OCI-LY1 (cell line): ENCODE measurements around the gene PTPRQ.

Experiments used
- H2AFZ ChIP-seq: fragments of 200-600 bp; sonication (generic), shearing (Covaris generic); 2 replicates; pipeline ENCODE4 v1.6.0; 2014; ENCODE audit warnings: antibody characterized with exemption, mild to moderate bottlenecking, low read length
- H3F3A ChIP-seq: fragments of 200-600 bp; sonication (generic), shearing (Covaris generic); 2 replicates; pipeline ENCODE4 v1.6.0; 2014; ENCODE audit warnings: mild to moderate bottlenecking, antibody characterized with exemption, low read length, moderate library complexity; ENCODE audit not compliant: insufficient read depth
- H3K27ac ChIP-seq: fragments of 200-600 bp; sonication (generic); 2 replicates; pipeline ENCODE4 v1.5.1; 2014; ENCODE audit warnings: low read length, mixed run types, mild to moderate bottlenecking, low read depth; ENCODE audit not compliant: poor library complexity, severe bottlenecking
- H3K27me3 ChIP-seq: fragments of 200-600 bp; sonication (generic); 2 replicates; pipeline ENCODE4 v1.6.0; 2014; ENCODE audit warnings: antibody characterized with exemption, mild to moderate bottlenecking, low read length, moderate library complexity; ENCODE audit not compliant: insufficient read depth
- H3K36me3 ChIP-seq: fragments of 200-600 bp; sonication (generic); 2 replicates; pipeline ENCODE4 v1.6.1; 2014; ENCODE audit warnings: mild to moderate bottlenecking, antibody characterized with exemption, low read length, moderate library complexity, mixed read lengths; ENCODE audit not compliant: insufficient read depth
- H3K4me1 ChIP-seq: fragments of 200-600 bp; sonication (generic); 2 replicates; pipeline ENCODE4 v1.5.1; 2014; ENCODE audit warnings: mild to moderate bottlenecking, low read length, moderate library complexity; ENCODE audit not compliant: insufficient read depth, severe bottlenecking
- H3K4me2 ChIP-seq: fragments of 200-600 bp; sonication (generic), shearing (Covaris generic); 2 replicates; pipeline ENCODE4 v1.6.1; 2014; ENCODE audit warnings: low read length
- H3K4me3 ChIP-seq: fragments of 200-600 bp; sonication (generic); 2 replicates; pipeline ENCODE4 v1.5.1; 2014; ENCODE audit warnings: low read length, low read depth, mild to moderate bottlenecking, mixed read lengths; ENCODE audit not compliant: poor library complexity, severe bottlenecking
- H3K79me2 ChIP-seq: fragments of 200-600 bp; shearing (Covaris generic); 2 replicates; pipeline ENCODE4 v1.6.1; 2016; ENCODE audit warnings: mixed run types, low read length, mixed read lengths; ENCODE audit not compliant: insufficient read depth
- H3K9ac ChIP-seq: fragments of 200-600 bp; sonication (generic), shearing (Covaris generic); 2 replicates; pipeline ENCODE4 v1.6.1; 2014; ENCODE audit warnings: mild to moderate bottlenecking, low read length, mixed read lengths
- H3K9me2 ChIP-seq: fragments of 200-600 bp; sonication (generic), shearing (Covaris generic); 2 replicates; pipeline ENCODE4 v1.6.1; 2014; ENCODE audit warnings: low read depth, mild to moderate bottlenecking, low read length, mixed read lengths
- H3K9me3 ChIP-seq: fragments of 200-600 bp; shearing (Covaris generic); 2 replicates; pipeline ENCODE4 v1.6.1; 2014; ENCODE audit warnings: low read length, mixed read lengths
- H4K20me1 ChIP-seq: fragments of 200-600 bp; sonication (generic), shearing (Covaris generic); 2 replicates; pipeline ENCODE4 v1.6.0; 2016; ENCODE audit warnings: mild to moderate bottlenecking, low read length; ENCODE audit not compliant: insufficient read depth
- CTCF ChIP-seq: fragments of 200-600 bp; sonication (generic), shearing (Covaris generic); IDR thresholded peaks from 2 replicates; pipeline ENCODE4 v1.5.1; 2017; ENCODE audit warnings: mild to moderate bottlenecking, antibody characterized with exemption, low read length, moderate library complexity, mixed read lengths
- EZH2 ChIP-seq: fragments of 200-600 bp; sonication (generic), shearing (Covaris generic); IDR thresholded peaks from 2 replicates; pipeline ENCODE4 v1.8.0; 2017; ENCODE audit warnings: borderline replicate concordance, mixed run types, mild to moderate bottlenecking, antibody characterized with exemption, low read length, moderate library complexity, mixed read lengths

Gene PTPRQ

GRCh38 chr12:80596509-80596908 is 152.5 kb downstream of the PTPRQ start:
- no peaks in the 10 kb centered on the region for H3K4me1 ChIP-seq

GRCh38 chr12:80598004-80598606 is 154.1 kb downstream of the PTPRQ start:
- H3K4me3 ChIP-seq = no peak overlapping the region
- H3K4me2 ChIP-seq = no peak overlapping the region
- H3K9ac ChIP-seq = no peak overlapping the region
- H3K9me3 ChIP-seq = no peaks in the 10 kb centered on the region
- H2AFZ ChIP-seq = no peak overlapping the region
- no peaks in the 10 kb centered on the region for H3K79me2 ChIP-seq
- no peaks in the 10 kb centered on the region for H3K27me3 ChIP-seq
- no peaks in the 10 kb centered on the region for H4K20me1 ChIP-seq
- no peak overlapping the region for H3K27ac ChIP-seq
- no peaks in the 10 kb centered on the region for H3K36me3 ChIP-seq
- H3K4me1 ChIP-seq = no peaks in the 10 kb centered on the region
- peak; percentile 52 for TF ChIP-seq CTCF
- no peak for TF ChIP-seq EZH2
- no peaks in the 10 kb centered on the region for H3F3A ChIP-seq
- H3K9me2 ChIP-seq = no peaks in the 10 kb centered on the region

More at GRCh38 chr12:80596509-80596908, 152.5 kb downstream of the PTPRQ start:
- H3K9me2 ChIP-seq = no peaks in the 10 kb centered on the region
- TF ChIP-seq EZH2 (no peak), CTCF (no peak)
- no peak overlapping the region for H3K27ac ChIP-seq
- no peaks in the 10 kb centered on the region for H4K20me1 ChIP-seq
- no peak overlapping the region for H3K4me2 ChIP-seq
- no peak overlapping the region for H3K4me3 ChIP-seq
- no peak overlapping the region for H3K9ac ChIP-seq
- no peaks in the 10 kb centered on the region for H3K9me3 ChIP-seq
- H3K27me3 ChIP-seq = no peaks in the 10 kb centered on the region
- no peaks in the 10 kb centered on the region for H3F3A ChIP-seq
- no peaks in the 10 kb centered on the region for H3K36me3 ChIP-seq
- no peak overlapping the region for H2AFZ ChIP-seq
- H3K79me2 ChIP-seq = no peaks in the 10 kb centered on the region

GRCh38 chr12:80602455-80602854 is 158.4 kb downstream of the PTPRQ start:
- no peaks in the 10 kb centered on the region for H3K4me1 ChIP-seq
- no peak overlapping the region for H3K4me2 ChIP-seq
- H3K27ac ChIP-seq = no peak overlapping the region
- no peaks in the 10 kb centered on the region for H3K9me3 ChIP-seq
- no peak overlapping the region for H3K9ac ChIP-seq
- H3K79me2 ChIP-seq = no peaks in the 10 kb centered on the region
- H3K36me3 ChIP-seq = no peaks in the 10 kb centered on the region
- no peak overlapping the region for H2AFZ ChIP-seq
- H3K4me3 ChIP-seq = no peak overlapping the region
- no peaks in the 10 kb centered on the region for H3K27me3 ChIP-seq
- TF ChIP-seq EZH2 = no peak
- TF ChIP-seq CTCF = no peak
- no peaks in the 10 kb centered on the region for H3F3A ChIP-seq
- H3K9me2 ChIP-seq = no peaks in the 10 kb centered on the region
- H4K20me1 ChIP-seq = no peaks in the 10 kb centered on the region
